IPS-18c (cell line): Measurements from ENCODE around the gene NFATC2.

ENCODE experiments used
- H3K4me3 ChIP-seq: 2 replicates; pipeline ENCODE4 v1.7.0; 2013; ENCODE audit warnings: low read depth, mild to moderate bottlenecking, low read length, moderate library complexity; ENCODE audit not compliant: insufficient read depth
- H3K9me3 ChIP-seq: one replicate; pipeline ENCODE4 v1.6.1; 2013; ENCODE audit warnings: mild to moderate bottlenecking, low read length, moderate library complexity; ENCODE audit not compliant: control insufficient read depth, insufficient read depth

Gene NFATC2

DNA sequence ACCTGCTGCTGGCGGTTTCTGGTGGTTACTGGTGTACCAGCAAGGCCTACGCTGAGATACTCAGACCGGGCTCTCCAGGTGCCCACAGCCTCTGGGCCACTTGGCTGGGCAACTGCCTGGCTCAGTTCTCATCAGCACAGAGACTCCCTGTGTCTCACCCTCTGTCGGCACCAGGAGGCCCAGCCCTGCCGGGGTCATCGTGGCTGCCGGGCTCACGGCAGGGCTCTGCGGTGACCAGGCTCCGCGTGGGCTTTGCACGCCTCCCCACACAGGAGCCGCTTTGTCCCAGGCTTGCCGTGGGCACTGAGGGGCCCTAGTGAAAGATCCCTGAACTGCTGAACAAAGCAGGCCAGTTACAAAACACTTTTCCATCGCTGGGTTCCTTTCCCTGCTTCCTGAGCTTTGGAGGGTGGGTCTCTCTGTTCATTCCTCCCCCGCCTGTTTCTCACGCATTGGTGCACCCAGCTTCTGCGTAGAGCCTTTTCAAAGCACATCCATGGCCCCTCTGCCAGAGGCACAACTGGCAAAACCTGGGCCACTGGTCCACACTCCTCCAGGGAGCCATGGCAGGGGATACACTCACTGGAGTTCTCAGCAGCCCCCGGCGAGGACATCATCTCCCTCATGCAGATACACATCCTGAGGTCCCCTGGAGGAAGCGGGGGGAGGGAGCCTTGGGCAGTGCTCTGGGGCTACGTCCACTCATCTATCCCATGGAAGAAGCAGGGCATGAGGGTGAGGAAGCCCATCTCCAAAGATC, 117.0 kb downstream of the NFATC2 start:
- Histone ChIP-seq H3K4me3 (no peak overlapping the region), H3K9me3 (no peaks in the 10 kb centered on the region)

DNA sequence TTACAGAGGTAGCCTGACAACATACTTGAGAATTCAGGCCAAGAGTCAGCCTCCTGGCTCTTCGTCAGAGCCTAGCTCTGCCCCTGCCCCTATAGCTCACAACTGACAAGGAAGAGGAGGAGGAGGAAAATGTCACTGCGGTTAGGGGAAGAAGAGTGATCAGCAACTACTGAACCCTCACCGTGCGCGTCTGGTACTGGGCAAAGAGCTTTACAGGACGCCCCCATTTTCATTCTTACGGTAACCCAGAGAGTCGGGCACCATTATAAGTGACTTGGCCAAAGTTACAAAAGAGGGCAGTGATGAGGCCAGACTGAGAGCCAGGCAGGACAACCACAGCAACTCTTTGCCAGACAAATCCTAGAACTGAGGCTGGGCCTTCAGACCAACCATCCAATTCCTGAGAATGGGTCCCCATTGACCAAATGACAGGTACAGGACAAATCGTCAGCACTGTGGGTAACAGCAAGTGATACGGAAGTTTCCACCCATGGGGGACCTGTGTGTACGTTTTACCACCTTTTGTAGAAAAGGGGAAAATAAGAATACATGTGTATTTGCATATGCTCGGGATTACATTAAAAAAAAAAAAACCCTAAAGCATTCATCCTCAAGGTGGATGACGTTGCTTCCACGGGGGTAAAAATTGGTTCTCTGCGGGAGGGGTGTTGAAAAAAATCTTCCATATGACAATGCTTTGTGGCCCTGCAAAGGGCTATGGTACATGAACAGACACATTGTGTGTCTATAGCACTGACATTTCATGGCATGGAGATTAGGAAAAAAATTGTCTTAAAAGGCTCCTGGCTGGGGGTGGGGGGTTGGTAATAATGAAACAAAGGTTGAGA, 118.0 kb downstream of the NFATC2 start:
- H3K9me3 ChIP-seq, result no peaks in the 10 kb centered on the region
- H3K4me3 ChIP-seq, result no peak overlapping the region

DNA sequence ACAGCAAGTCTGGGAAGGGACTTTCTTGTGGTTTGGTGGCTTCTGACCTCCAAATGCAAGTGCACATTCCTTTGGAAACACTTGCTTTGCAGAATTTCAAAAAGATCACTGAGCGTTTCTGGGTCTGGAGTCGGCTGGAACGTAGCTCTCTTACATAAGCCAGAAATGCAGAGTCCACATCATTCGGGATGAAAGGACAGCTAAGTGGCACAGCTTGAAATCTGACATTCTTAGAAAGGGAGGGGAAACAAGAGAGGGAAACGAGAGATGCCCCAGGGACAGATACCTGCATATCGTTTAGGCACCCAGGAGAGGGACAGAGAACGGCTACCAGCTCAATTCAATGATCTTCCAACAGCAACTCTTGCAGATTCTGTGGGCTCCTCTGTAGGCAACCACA, 118.7 kb downstream of the NFATC2 start:
- no peaks in the 10 kb centered on the region for H3K9me3 ChIP-seq
- no peak overlapping the region for H3K4me3 ChIP-seq

DNA sequence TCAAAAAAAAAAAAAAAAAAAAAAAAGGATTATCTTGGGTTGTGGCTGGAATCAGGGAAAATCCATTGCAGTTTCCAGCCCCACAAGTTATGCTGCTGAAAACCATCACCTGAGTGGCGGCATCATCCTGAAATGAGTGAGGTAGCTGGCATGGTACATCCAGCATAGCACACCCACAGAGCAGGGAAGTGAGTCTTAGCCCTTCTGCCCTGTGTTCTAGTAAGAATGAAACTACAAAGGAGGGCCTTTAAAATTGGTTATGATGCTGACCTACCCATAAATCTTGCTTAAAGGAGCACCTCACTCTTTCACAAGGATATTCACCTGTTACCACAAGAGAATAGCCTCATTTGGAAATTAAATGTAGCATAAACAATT, 119.2 kb downstream of the NFATC2 start:
- no peaks in the 10 kb centered on the region for H3K9me3 ChIP-seq
- no peak overlapping the region for H3K4me3 ChIP-seq

DNA sequence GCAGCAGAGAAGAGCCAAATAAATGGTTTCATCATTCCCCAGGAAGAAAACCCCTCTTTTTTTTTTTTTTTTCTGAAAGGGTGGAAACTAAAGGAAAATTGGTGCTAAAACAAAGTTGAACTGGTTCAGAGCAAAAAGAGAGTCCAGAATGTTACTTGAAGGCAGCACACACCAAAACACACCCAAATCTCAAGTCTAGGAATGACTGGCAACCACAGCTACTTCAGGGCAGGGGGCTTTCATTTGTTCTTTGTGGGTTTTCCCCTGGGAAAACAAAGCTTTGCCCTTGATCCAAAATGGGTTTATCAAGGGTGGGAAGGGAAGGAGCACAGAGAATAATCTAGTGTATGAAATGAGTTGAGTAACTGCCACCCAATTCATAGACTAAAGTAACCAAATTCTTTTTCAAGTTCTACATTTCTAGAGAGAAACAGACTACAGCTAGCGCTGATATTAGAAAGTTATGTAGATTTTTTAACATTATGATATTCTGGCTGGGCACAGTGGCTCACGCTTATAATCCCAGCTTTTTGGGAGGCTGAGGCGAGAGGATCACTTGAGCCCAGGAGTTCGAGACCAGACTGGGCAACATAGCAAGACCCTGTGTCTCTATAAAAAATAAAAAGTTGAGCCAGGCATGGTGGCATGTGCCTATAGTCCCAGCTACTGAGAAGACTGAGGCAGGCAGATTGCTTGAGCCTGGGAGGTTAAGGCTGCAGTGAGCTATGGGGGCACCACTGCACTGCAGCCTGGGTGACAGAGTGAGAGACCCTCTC, 119.8 kb downstream of the NFATC2 start:
- Histone ChIP-seq H3K9me3 (no peaks in the 10 kb centered on the region), H3K4me3 (no peak overlapping the region)

DNA sequence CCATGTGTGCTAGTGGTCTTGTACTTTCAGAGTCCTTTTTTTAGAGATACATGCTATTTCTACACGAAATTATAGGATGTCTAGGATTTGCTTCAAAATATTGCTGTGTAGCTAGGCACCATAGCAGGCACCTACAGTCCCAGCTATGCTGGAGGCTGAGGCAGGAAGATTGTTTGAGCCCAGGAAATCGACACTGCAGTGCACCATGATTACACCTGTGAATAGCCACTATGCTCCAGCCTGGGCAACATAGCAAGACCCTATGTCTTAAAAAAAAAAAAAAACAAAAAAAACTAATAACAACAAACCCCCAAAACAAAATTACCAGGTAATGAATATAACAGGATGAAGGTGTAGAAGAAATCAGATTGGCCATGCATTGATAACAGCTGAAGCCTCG, 121.7 kb downstream of the NFATC2 start:
- H3K9me3 ChIP-seq, result no peaks in the 10 kb centered on the region
- no peak overlapping the region for H3K4me3 ChIP-seq

DNA sequence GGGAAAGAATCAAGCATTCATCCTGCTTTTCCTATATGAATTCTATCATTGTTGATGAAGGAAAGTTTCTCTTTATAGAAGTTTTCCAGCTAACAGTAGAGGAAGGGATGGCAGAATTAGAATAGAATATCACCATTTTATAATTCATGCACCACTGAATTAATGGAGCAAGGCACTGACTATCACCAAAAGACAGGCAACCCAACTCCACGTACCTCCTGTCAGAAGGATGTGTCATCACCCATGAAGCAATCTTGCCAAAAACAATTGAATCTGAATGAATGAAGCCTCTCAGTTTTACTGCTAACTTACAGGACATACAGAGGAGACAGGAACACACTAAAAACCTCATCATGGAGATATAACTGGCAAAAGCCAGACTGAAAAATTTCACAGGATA, 122.4 kb downstream of the NFATC2 start:
- H3K4me3 ChIP-seq, result no peak overlapping the region
- no peaks in the 10 kb centered on the region for H3K9me3 ChIP-seq

DNA sequence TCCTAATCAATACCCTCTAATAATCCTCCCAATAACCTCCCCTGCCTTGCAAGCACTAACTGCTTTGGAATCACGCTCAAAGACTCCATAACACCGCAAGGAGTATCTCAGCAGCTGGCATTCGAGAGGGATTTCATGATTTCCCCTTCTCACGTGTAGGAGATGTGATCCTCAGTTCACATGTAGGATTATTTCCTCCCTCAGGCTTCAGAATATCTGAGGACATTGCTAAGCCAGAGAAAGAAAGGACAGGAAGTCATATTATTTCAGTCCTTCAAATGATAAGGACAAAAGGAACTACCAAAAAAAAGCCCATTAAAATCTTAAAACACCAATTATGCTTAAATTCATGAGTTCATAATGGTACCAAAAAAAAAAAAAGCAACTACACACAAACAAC, 122.9 kb downstream of the NFATC2 start:
- Histone ChIP-seq H3K4me3 (no peak overlapping the region), H3K9me3 (no peaks in the 10 kb centered on the region)

DNA sequence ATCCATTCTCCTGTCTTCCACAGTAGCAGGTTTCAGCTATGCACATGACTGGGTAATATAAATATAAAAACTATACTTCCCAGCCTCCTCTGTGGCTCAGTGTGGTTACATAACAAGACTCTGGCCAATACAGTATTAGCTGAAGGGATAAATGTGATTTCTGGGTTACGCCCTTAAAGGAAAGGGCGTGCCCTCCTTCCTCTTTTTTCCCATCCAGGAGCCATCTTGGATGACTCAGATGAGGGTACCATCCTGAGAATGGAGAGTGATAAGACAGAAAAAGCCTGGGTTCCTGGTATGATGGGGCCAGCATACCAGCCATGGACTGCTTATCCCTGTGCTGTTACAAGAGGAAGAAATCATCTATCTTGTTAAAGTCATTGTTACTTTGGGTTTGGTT, 123.3 kb downstream of the NFATC2 start:
- Histone ChIP-seq H3K4me3 (no peak overlapping the region), H3K9me3 (no peaks in the 10 kb centered on the region)

DNA sequence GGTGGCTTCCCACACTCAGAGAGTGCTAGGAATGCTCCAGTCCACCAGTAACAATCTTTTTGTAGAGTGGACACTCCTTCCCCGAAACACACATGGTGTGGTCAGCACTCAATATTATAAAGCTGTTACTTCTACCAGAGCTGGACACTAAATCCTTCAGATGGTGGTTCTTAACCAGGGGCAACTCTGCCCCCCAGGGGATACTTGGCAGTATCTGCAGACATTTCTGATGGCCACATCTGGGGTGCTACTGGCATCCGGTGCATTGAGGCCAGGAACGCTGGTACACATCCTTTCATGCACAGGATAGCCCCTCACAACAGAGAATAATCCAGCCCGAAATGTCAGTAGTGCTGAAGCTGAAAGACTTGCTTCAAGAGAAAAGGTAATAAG, 124.4 kb downstream of the NFATC2 start:
- Histone ChIP-seq H3K4me3 (no peak overlapping the region), H3K9me3 (no peaks in the 10 kb centered on the region)

DNA sequence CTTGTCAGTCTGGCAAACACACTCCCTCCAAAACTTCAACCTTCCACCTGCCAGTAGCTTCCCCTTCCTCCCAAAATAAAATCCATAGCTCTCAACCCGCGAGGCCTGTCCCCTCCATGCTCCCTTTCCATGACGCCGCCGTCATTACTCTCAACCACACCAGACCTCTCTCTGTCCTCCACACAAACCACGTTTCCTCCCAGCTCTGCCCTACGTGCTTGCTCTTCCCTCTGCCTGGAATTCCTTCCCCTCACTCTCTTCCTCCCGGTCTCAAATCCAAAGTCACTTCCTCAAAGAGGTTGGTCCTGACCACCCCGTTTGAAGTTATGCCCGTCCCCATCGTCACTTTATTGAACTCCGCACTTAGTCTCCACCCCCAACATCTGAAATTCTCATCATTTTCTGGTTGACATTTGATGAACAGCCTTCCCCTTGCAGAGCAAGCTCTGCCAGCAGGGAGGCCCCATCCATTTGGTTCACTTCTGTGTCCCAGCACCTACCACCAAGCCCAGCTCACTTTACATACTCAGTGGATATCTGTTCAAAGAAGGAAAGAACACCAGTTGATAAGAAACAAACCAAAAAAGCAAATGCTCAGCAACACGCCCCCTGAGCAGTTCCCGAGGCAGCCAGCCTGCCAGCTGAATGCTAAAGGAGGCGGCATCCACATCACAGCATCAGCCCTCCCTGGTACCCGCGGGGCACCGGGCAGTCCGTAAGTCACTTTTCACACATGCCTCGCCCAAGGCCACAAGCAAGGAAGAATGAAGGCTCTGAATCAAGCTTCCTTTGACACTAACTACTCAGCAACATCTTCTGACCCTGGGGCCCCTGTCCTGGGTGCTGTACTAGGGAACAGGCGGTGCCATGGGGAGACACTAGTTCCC, 125.0 kb downstream of the NFATC2 start:
- H3K4me3 ChIP-seq, result no peak overlapping the region
- H3K9me3 ChIP-seq, result no peaks in the 10 kb centered on the region

DNA sequence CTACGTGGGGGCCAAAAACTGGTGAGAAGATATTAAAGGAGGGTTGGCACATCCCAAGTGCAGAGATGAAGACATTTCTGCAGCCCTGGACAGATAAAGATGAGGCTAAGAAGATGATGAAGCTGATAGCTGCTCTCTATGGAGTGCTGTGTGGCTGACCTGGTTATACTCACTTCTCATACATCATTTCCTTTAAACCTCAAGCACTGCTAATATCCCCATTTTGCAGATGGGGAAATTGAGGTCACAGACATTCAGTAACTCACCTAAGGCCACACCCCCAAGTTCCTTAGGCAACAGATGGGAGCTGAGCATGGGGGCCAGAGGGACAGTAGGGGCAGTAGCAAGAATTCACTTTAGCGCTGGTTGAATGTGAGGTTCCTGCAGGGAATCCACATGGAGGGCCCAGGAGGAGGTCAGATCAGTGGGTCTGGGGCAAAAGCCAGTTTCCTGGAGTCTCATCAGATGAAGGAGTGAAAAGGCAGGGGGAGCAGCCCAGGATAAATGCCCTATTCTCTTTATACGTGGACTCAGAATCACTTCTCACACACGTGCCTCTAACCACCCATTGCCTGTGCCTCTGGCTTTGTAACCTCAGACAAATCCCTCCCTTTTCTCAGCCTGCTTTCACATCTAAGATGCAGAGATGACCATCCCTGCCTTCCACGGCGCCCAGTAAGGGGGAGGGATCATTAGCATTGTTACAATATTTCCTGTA, 125.8 kb downstream of the NFATC2 start:
- Histone ChIP-seq H3K4me3 (no peak overlapping the region), H3K9me3 (no peaks in the 10 kb centered on the region)

DNA sequence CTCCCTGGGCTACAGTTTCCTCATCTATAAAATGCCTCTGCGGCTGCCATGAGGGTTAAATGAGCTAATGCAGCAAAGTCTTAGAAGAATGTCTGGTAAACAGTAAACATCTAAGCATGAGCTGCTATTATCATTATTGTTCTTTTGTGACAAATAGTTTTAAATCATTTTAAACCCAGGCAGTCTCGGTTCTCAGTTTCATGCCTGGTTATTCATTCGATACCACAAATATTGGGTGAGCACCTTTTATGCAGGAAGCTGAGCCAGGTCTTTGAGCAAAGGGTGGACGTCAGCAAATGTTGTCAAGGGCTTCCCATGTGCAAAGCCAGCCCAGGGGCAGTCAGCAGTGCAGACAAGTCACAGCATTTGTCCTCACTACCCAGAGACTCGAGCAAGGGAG, 128.7 kb downstream of the NFATC2 start:
- no peak overlapping the region for H3K4me3 ChIP-seq
- H3K9me3 ChIP-seq, result peaks cover 2% of the 10 kb centered on the region

DNA sequence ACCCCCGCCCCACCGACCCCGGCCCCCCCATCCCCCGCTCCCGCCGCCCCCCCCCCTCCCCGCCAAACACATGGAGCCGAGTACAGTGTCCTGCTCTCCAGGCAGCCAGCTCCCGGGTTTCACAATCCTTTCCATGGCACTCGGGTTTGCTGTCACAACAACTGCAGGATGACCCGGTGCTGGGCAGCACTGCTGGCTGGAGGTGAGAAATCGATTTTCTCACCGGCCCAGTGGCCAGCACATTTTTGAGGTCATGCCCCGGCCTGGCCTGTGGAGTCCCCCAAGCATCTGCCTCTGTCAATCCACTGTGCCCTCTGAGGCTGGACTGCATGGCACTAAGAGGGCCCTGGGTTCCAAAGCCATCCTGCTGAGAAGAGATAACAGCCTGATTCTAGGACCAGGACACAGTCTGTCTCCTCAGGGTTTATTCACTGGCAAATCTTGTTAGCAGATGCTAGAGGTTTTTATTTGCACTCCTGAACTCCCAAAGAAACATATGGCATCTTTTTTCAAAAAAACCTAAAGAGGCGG, 129.5 kb downstream of the NFATC2 start:
- H3K4me3 ChIP-seq, result no peak overlapping the region

DNA sequence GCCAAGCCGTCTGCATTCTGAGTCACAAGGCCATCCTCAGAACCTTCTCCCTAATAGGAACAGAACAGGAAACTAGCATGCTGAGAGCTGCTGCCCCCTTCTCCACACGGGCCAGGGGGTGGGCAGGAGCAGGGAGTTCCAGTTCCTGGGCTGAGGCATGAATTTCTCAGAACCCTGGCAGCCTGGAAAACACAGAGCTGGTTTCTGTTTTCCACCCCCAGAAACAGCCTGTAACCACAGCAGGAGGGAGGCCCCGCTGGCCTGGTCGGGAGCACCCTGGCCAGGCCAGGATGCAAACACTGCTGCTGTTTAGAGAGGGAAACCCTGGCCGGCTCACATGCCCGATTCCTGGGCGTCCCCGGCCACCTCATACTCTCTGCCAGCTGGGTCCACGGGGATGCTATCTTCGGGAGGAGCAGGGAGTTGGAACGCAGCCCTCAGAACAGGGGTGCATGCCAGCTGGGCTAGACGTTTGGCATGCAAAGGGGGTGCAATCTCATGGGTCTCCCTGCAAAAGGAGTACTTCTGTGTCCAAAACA, 130.1 kb downstream of the NFATC2 start:
- H3K4me3 ChIP-seq, result no peak overlapping the region
- H3K9me3 ChIP-seq, result peaks cover 3% of the 10 kb centered on the region

More for the DNA sequence above, 129.5 kb downstream of the NFATC2 start:
- peaks cover 3% of the 10 kb centered on the region for H3K9me3 ChIP-seq

DNA sequence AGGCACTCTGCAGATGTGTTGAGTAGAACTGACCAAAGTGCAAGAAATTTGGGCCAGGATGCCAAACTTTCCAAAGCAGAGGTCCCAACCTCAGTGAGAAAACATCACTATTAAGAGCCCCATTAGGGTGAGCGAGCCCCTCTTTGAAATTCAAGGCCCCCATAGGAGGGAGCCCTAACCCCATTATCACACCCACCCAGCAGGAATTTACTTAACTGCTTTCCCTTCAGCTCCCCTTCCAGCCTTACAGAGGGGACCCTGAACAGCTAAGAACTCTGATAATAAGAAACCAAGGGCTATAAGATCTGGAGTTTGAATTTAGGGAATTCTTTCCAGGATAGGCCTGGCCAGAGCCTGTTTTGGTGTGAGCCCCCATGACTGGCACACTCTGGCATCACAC, 130.6 kb downstream of the NFATC2 start:
- H3K4me3 ChIP-seq, result no peak overlapping the region
- H3K9me3 ChIP-seq, result peaks cover 3% of the 10 kb centered on the region
